GM19193 (cell line): Measurements from ENCODE around the gene GGT6.

Source experiments
- POLR2A ChIP-seq: IDR thresholded peaks from 4 replicates; pipeline ENCODE4 v1.6.1; 2011; ENCODE audit not compliant: insufficient read depth, insufficient read length; ENCODE audit errors: extremely low read depth

The GGT6 gene

GRCh38 chr17:4560837-4561256 is 470 bp upstream of the GGT6 start:
- no peak for TF ChIP-seq POLR2A

- TF ChIP-seq POLR2A: no peak
These were observed 411 bp downstream of the GGT6 start for GRCh38 chr17:4559966-4560365.

- TF ChIP-seq POLR2A: no peak
These were observed 1.1 kb downstream of the GGT6 start for GRCh38 chr17:4559139-4559791.

GRCh38 chr17:4558347-4558971 is 1.9 kb downstream of the GGT6 start:
- TF ChIP-seq POLR2A: no peak

- no peak for TF ChIP-seq POLR2A
These were observed 2.6 kb downstream of the GGT6 start for GRCh38 chr17:4557626-4558346.

GRCh38 chr17:4556996-4557395 is 3.4 kb downstream of the GGT6 start:
- TF ChIP-seq POLR2A: no peak

GRCh38 chr17:4555873-4556759 is 4.3 kb downstream of the GGT6 start:
- no peak for TF ChIP-seq POLR2A

- TF ChIP-seq POLR2A: peak; percentile 94
These were observed 5.2 kb downstream of the GGT6 start, which contains the start of gene MYBBP1A for GRCh38 chr17:4554997-4555799. MYBBP1A (minus strand) TSS chr17:4555384; CDS start chr17:4555324, 60 bp downstream.

GRCh38 chr17:4554441-4554996 is 5.9 kb downstream of the GGT6 start:
- no peak for TF ChIP-seq POLR2A

- TF ChIP-seq POLR2A: no peak
These were observed 6.7 kb downstream of the GGT6 start for GRCh38 chr17:4553669-4554068.

- no peak for TF ChIP-seq POLR2A
These were observed 8.4 kb downstream of the GGT6 start for GRCh38 chr17:4551796-4552525.

- TF ChIP-seq POLR2A: no peak
These were observed 9.2 kb downstream of the GGT6 start for GRCh38 chr17:4551141-4551540.

- TF ChIP-seq POLR2A: no peak
These were observed 9.8 kb downstream of the GGT6 start for GRCh38 chr17:4550534-4551039.
